Adrenal gland (tissue), 12 donors: ENCODE measurements around the gene DCBLD1. TPM values are rescaled to one million over a fixed set of nuclear protein-coding genes. Genes with fewer than 3 reads are reported as not detected.

ENCODE experiments used
- DNase-seq, 7 donors: peaks; one replicate each; pipeline ENCODE4 v3.0.0-alpha.2; 2019 to 2020
- H3K27ac ChIP-seq, 5 donors: fragments of 200-600 bp; sonication (generic) in 4 of 5; 1 replicate in 3 of 5; 2 replicates in 2 of 5; pipeline versions ENCODE4 v1.5.1 to v1.8.0; 2016 to 2020; ENCODE audit warnings: mild to moderate bottlenecking in 1 of 5
- H3K27me3 ChIP-seq: fragments of 200-600 bp; 2 replicates; pipeline ENCODE4 v1.8.0; 2021
- H3K36me3 ChIP-seq, 2 donors: fragments of 200-600 bp; replicated peaks in 1 of 2; 1 replicate in 1 of 2; 2 replicates in 1 of 2; pipeline versions ENCODE4 v1.5.1 to v1.8.0; 2018 to 2022
- H3K4me1 ChIP-seq, 2 donors: fragments of 200-600 bp; replicated peaks in 1 of 2; 1 replicate in 1 of 2; 2 replicates in 1 of 2; pipeline versions ENCODE4 v1.5.1 to v1.8.0; 2018 to 2021
- H3K4me3 ChIP-seq, 4 donors: fragments of 200-600 bp; sonication (generic) in 3 of 4; one replicate each; pipeline ENCODE4 v1.5.1; 2016 to 2018
- H3K9me3 ChIP-seq, 3 donors: fragments of 200-600 bp; sonication (generic) in 1 of 3; replicated peaks in 1 of 3; 1 replicate in 2 of 3; 2 replicates in 1 of 3; pipeline versions ENCODE4 v1.5.1 to v1.8.0; 2016 to 2021
- POLR2A ChIP-seq, 2 donors: fragments of 450-650 bp; IDR thresholded peaks; one replicate each; pipeline ENCODE4 v1.6.1; 2017; ENCODE audit warnings: antibody characterized with exemption in 2 of 2, mild to moderate bottlenecking in 2 of 2, moderate library complexity in 1 of 2
- WGBS, 4 donors: extraction: QIAGEN DNeasy Blood & Tissue Kit in 2 of 4; methylation state at CpG; one replicate each; pipeline versions ENCODE4 v1.1.5 to v1.1.7; 2013 to 2017; 5-methylcytosine and 5-hydroxymethylcytosine counted together
- intact Hi-C, 2 donors: fragments of 100-400 bp; cut with DNase I; formaldehyde crosslinking; loops; one replicate each; pipeline versions ENCODE4 v1.14.1 to v1.15.0; 2022 to 2023
- polyA plus RNA-seq, 3 donors: library from polyadenylated mRNA; stranded (reverse); fragments of 200-250 nt in 2 of 3; fragments of 350-450 nt in 1 of 3; fragmentation: Illumina TruSeq in 1 of 3; extraction: RNeasy Lipid Tissue Mini Kit (QIAGEN cat#74804) in 1 of 3; gene quantifications; one replicate each; pipeline ENCODE4 v1.2.3, GENCODE V29; 2013 to 2014
- total RNA-seq, 9 donors: library from RNA; depleted of rRNA in 4 of 9; stranded (reverse); fragments of >200 nt in 4 of 9; fragments of 120-200 nt in 1 of 9; fragmentation: NEBNext Ultra II Directional in 1 of 9; extraction: Animal tissue kit (Norgen Biotek cat#: 25700) in 1 of 9; gene quantifications; one replicate each; pipeline versions ENCODE4 v1.1.0 to v1.2.4, GENCODE V29; 2013 to 2023
- TF ChIP-seq, protein P1 (sequence below), 6 experiments: fragments of 450-650 bp in 4 of 6; fragments of 200-600 bp in 2 of 6; sonication (generic) in 1 of 6; IDR thresholded peaks; 1 replicate in 5 of 6; 2 replicates in 1 of 6; pipeline versions ENCODE4 v1.5.1 to v1.8.0; 2016 to 2021; ENCODE audit warnings: antibody characterized with exemption in 6 of 6, mild to moderate bottlenecking in 2 of 6, moderate library complexity in 1 of 6
- donor health status: healthy with polysubstance abuse.
- donor health status: Bipolar disorder and iron deficiency.
- donor health status: DM: yes; HTN: yes; CAD: no.
- donor health status: DM: no; HTN: no; CAD: no.
- donor health status: DM: no; HTN: no; CAD: no.
- donor health status: DM: yes; HTN: yes; CAD: no.

Gene DCBLD1
- total and polyA plus RNA-seq, 12 donors: 4.2 to 17.1 (median 6.6) TPM

DNA sequence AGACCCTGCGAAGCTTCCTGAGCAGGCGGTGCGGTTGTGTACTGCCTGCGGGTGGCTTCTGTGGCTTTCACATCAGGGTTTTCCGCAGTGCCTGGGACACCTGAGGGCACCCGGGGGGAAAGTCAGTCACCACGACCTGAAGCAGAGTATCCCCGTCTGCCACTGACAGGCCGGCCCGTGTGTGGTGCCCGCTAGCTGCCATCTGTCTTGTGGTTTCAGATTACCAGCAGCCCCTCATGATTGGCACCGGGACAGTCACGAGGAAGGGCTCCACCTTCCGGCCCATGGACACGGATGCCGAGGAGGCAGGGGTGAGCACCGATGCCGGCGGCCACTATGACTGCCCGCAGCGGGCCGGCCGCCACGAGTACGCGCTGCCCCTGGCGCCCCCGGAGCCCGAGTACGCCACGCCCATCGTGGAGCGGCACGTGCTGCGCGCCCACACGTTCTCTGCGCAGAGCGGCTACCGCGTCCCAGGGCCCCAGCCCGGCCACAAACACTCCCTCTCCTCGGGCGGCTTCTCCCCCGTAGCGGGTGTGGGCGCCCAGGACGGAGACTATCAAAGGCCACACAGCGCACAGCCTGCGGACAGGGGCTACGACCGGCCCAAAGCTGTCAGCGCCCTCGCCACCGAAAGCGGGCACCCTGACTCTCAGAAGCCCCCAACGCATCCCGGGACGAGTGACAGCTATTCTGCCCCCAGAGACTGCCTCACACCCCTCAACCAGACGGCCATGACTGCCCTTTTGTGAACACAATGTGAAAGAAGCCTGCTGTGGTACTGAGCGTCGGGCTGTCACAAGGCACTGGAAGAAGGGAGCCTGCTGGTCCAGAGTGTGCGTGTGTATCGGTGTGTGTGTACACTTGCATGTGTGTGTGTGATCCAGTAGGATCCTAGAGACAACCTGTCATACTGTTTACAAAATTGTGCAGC, 65.5 kb downstream of the DCBLD1 start:
- Histone ChIP-seq H3K27me3 (no peaks in the 10 kb centered on the region), H3K4me1 (peaks cover 0 to 12% of the 10 kb centered on the region in 2 donors), H3K36me3 (no peaks in the 10 kb centered on the region), H3K9me3 (no peaks in the 10 kb centered on the region), H3K4me3 (peak overlapping the region; percentile 9 to 67 (median 38)), H3K27ac (peak overlapping the region in 3 of 5 donors; percentile 54 to 76 (median 68))
- 10 to 30% (median 13%) methylated on average over 15 to 64 of the region's 64 CpGs for WGBS, 4 donors
- TF ChIP-seq POLR2A (IDR thresholded peaks at IDR 0.05): peak in 1 of 2 donors; percentile 62
- TF ChIP-seq, protein P1, sequence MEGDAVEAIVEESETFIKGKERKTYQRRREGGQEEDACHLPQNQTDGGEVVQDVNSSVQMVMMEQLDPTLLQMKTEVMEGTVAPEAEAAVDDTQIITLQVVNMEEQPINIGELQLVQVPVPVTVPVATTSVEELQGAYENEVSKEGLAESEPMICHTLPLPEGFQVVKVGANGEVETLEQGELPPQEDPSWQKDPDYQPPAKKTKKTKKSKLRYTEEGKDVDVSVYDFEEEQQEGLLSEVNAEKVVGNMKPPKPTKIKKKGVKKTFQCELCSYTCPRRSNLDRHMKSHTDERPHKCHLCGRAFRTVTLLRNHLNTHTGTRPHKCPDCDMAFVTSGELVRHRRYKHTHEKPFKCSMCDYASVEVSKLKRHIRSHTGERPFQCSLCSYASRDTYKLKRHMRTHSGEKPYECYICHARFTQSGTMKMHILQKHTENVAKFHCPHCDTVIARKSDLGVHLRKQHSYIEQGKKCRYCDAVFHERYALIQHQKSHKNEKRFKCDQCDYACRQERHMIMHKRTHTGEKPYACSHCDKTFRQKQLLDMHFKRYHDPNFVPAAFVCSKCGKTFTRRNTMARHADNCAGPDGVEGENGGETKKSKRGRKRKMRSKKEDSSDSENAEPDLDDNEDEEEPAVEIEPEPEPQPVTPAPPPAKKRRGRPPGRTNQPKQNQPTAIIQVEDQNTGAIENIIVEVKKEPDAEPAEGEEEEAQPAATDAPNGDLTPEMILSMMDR (IDR thresholded peaks at IDR 0.05): peak in 1 of 6 experiments; percentile 16
- intact Hi-C loops: no loop called here
- DNase-seq: peak; percentile 69 to 89 (median 83)

DNA sequence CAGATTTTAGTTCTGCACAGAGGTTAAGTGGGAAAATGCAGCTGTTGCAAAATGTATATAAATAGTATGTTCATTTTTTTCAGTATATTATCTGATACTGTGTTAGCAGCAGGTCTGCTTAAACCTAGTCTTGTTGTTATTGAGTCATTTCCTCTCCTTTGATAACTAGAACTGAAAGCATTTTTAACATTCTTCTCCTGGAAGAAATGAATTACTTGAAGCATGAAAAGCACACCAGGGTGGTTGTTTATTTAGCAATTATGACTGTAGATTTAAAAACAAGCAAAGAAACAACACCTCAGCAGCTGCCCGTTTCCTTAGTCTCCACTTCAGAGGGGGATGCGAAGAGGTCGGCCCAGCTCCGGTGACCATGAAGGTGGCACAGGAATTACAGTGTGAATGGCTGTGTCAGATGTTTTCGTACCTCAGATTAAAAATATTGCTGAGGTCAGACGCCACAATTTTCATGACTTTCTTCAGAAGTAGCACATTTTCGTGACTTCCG, 66.4 kb downstream of the DCBLD1 start:
- 84 to 87% (median 85%) methylated on average over 8 of the region's 8 CpGs for WGBS, 4 donors
- H3K27ac ChIP-seq: no peak overlapping the region
- DNase-seq: no peak
- H3K4me3 ChIP-seq: peak overlapping the region in 1 of 4 donors; percentile 67
- intact Hi-C loops: no loop called here
- H3K4me1 ChIP-seq: peaks cover 0 to 12% of the 10 kb centered on the region in 2 donors
- no peaks in the 10 kb centered on the region for H3K36me3 ChIP-seq
- no peaks in the 10 kb centered on the region for H3K27me3 ChIP-seq
- TF ChIP-seq POLR2A (IDR thresholded peaks at IDR 0.05): no peak
- TF ChIP-seq, protein P1 (IDR thresholded peaks at IDR 0.05): no peak
- H3K9me3 ChIP-seq: no peaks in the 10 kb centered on the region

DNA sequence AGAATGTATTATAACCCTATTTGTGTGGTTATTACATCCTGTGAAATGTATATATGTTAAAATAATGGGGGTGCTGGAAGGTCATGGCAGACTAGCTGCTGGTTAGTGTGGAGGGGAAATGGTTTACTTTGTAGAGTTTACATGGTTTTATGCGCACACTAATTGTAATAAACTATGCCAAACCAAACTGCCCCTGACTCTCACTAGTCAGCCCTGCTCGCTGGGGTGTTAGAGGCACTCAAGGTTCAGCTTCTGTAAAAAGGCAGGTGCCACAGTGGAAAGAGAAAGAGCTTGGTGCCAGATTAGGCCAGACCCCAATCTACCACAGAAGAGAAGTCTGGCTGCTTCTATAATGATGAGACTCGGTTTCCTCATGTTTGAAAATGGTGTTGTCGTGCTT, 67.1 kb downstream of the DCBLD1 start:
- TF ChIP-seq POLR2A (IDR thresholded peaks at IDR 0.05): no peak
- TF ChIP-seq, protein P1 (IDR thresholded peaks at IDR 0.05): no peak
- intact Hi-C loops: loop anchor here in 1 of 2 donors (10.0 kb wide), 1 partner anchor 55 kb away; the partner anchor contains the start of gene GOPC
- Histone ChIP-seq H3K4me3 (no peak overlapping the region), H3K27ac (no peak overlapping the region), H3K27me3 (no peaks in the 10 kb centered on the region), H3K9me3 (no peaks in the 10 kb centered on the region), H3K36me3 (no peaks in the 10 kb centered on the region), H3K4me1 (peaks cover 0 to 12% of the 10 kb centered on the region in 2 donors)
- WGBS, 4 donors: 92 to 95% (median 95%) methylated on average over 4 of the region's 4 CpGs
- DNase-seq: no peak

DNA sequence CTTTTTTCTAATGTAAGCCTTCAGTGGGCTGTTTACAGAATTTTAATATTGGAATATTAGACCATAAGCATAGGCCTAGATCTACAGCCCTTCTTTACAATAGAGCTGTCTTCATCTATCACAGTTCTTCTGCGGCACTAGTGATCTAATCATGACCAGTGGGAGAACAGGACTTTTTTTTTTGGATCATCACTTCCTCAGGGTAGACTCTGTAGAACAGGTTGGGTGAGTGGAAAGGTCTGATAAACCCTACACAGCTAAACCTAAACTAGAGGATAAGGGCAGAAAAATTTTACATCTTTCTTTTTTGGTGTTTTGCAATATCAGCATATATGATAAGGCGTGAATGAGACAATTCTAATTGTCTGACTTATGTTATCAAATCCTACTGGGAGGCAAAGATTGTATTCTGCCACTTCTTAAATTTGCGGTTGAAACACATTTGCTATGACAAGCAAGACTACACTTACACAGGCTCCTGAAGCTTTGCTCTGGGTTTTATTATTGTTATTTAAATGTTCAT, 67.7 kb downstream of the DCBLD1 start:
- no peak overlapping the region for H3K4me3 ChIP-seq
- no peaks in the 10 kb centered on the region for H3K9me3 ChIP-seq
- WGBS, 4 donors: 98 to 100% (median 99%) methylated on average over 3 of the region's 3 CpGs
- no peak for TF ChIP-seq POLR2A (IDR thresholded peaks at IDR 0.05)
- TF ChIP-seq, protein P1 (IDR thresholded peaks at IDR 0.05): no peak
- H3K27ac ChIP-seq: no peak overlapping the region
- no peak for DNase-seq
- peaks cover 0 to 12% of the 10 kb centered on the region in 2 donors for H3K4me1 ChIP-seq
- intact Hi-C loops: loop anchor here in 1 of 2 donors (10.0 kb wide), 1 partner anchor 55 kb away; the partner anchor contains the start of gene GOPC
- no peaks in the 10 kb centered on the region for H3K36me3 ChIP-seq
- no peaks in the 10 kb centered on the region for H3K27me3 ChIP-seq
